Activated T-helper 1 cell treated with anti-CD3 and anti-CD28 coated beads, Interleukin-12 subunit alpha, Interleukin-12 subunit beta, Interleukin-2, Interleukin-4 antibody, amounts not matched to agents 30 ng/mL and 10 ng/mL and 1 ng/mL, durations not matched to agents 14 hours and 24 hours and 36 hours (primary cell): Measurements from ENCODE around the gene OCA2. TPM values are rescaled to one million over a fixed set of nuclear protein-coding genes. Genes with fewer than 3 reads are reported as not detected.

Experiments
- DNase-seq: peaks from one replicate; pipeline ENCODE4 v3.0.0; 2021; ENCODE audit warnings: low spot score
- H3K27ac Mint-ChIP-seq: one replicate; pipeline ENCODE4 v1.8.0; 2021; ENCODE audit warnings: mild to moderate bottlenecking, mixed read lengths
- H3K27me3 Mint-ChIP-seq: one replicate; pipeline ENCODE4 v1.8.0; 2022; ENCODE audit warnings: mild to moderate bottlenecking, moderate library complexity, mixed read lengths; ENCODE audit not compliant: insufficient read depth
- H3K36me3 Mint-ChIP-seq: one replicate; pipeline ENCODE4 v1.8.0; 2021; ENCODE audit warnings: low read depth, mixed read lengths
- H3K4me1 Mint-ChIP-seq: one replicate; pipeline ENCODE4 v1.8.0; 2021; ENCODE audit warnings: low read depth, mixed read lengths
- H3K4me3 Mint-ChIP-seq: one replicate; pipeline ENCODE4 v1.8.0; 2021; ENCODE audit warnings: mild to moderate bottlenecking, moderate library complexity, mixed read lengths
- H3K9me3 Mint-ChIP-seq: one replicate; pipeline ENCODE4 v1.8.0; 2021; ENCODE audit warnings: mixed read lengths
- intact Hi-C: fragments of 100-400 bp; cut with micrococcal nuclease; formaldehyde crosslinking; loops from one replicate; pipeline ENCODE4 v1.15.1; 2024
- total RNA-seq: library from RNA; stranded (reverse); gene quantifications from 2 replicates; pipeline ENCODE4 v1.2.3, GENCODE V29; 2022

OCA2 gene
- total RNA-seq, 1 donor from 2014 or later, result not detected

DNA sequence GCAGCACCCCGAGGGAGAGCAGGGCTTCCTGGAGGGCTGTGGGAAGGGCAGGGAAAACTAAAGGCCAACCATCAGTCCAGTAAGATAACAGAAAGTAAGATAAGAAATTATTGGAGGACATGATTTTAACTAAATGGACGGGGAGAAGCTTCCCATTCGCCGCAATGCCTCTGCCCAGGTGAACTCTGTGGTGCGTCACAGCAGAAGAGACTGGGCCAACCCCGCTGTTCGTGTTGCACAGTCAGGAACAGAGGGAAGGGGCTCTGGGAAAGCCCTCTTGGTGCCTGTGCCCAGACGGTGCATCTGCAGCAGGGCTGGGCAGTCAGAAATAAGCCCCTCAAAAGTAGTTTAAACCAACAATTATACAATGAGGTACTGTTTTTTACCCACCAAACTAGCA is 284.1 kb downstream of the OCA2 start:
- Mint-ChIP-seq H3K27me3 (no peaks in the 10 kb centered on the region), H3K9me3 (peaks cover 12% of the 10 kb centered on the region), H3K27ac (no peak overlapping the region), H3K4me1 (no peaks in the 10 kb centered on the region), H3K36me3 (no peaks in the 10 kb centered on the region), H3K4me3 (no peak overlapping the region)
- DNase-seq, result no peak
- intact Hi-C loops, result no loop called here

DNA sequence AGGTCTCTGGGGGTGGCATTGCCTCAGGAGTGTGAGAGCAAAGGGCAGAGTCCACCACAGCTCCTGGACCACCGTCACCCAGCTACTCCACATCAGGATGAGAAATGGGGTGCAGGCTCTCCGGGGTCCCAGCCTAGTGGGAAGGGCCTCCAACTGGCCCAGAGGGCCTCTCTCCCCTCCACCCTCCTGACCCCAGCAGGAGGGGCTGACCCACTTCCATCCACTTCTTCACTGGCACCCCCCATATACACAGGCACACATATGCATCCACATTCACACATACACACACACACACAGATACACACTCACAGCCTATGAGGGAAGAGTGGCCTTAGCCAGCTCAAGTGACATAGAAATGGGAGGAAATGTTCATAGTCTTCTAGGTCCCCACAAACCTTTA is 286.0 kb downstream of the OCA2 start:
- no peak for DNase-seq
- Mint-ChIP-seq H3K36me3 (no peaks in the 10 kb centered on the region), H3K4me1 (no peaks in the 10 kb centered on the region), H3K27me3 (no peaks in the 10 kb centered on the region), H3K9me3 (peaks cover 9% of the 10 kb centered on the region), H3K27ac (no peak overlapping the region), H3K4me3 (no peak overlapping the region)
- intact Hi-C loops, result no loop called here

GRCh38 chr15:27808182-27808581 is 290.9 kb downstream of the OCA2 start:
- Mint-ChIP-seq H3K4me1 (no peaks in the 10 kb centered on the region), H3K36me3 (no peaks in the 10 kb centered on the region), H3K4me3 (no peak overlapping the region), H3K9me3 (peaks cover 16% of the 10 kb centered on the region), H3K27ac (no peak overlapping the region), H3K27me3 (no peaks in the 10 kb centered on the region)
- DNase-seq, result no peak
- intact Hi-C loops, result no loop called here

- Mint-ChIP-seq H3K27ac (no peak overlapping the region), H3K9me3 (peaks cover 16% of the 10 kb centered on the region), H3K36me3 (no peaks in the 10 kb centered on the region), H3K27me3 (no peaks in the 10 kb centered on the region), H3K4me3 (no peak overlapping the region), H3K4me1 (no peaks in the 10 kb centered on the region)
- no peak for DNase-seq
- intact Hi-C loops, result no loop called here
Observed at GRCh38 chr15:27807335-27807734, 291.8 kb downstream of the OCA2 start.

GRCh38 chr15:27806396-27806795 is 292.7 kb downstream of the OCA2 start:
- Mint-ChIP-seq H3K4me1 (no peaks in the 10 kb centered on the region), H3K9me3 (peaks cover 16% of the 10 kb centered on the region), H3K4me3 (no peak overlapping the region), H3K27me3 (no peaks in the 10 kb centered on the region), H3K36me3 (no peaks in the 10 kb centered on the region), H3K27ac (no peak overlapping the region)
- no peak for DNase-seq
- intact Hi-C loops, result no loop called here

DNA sequence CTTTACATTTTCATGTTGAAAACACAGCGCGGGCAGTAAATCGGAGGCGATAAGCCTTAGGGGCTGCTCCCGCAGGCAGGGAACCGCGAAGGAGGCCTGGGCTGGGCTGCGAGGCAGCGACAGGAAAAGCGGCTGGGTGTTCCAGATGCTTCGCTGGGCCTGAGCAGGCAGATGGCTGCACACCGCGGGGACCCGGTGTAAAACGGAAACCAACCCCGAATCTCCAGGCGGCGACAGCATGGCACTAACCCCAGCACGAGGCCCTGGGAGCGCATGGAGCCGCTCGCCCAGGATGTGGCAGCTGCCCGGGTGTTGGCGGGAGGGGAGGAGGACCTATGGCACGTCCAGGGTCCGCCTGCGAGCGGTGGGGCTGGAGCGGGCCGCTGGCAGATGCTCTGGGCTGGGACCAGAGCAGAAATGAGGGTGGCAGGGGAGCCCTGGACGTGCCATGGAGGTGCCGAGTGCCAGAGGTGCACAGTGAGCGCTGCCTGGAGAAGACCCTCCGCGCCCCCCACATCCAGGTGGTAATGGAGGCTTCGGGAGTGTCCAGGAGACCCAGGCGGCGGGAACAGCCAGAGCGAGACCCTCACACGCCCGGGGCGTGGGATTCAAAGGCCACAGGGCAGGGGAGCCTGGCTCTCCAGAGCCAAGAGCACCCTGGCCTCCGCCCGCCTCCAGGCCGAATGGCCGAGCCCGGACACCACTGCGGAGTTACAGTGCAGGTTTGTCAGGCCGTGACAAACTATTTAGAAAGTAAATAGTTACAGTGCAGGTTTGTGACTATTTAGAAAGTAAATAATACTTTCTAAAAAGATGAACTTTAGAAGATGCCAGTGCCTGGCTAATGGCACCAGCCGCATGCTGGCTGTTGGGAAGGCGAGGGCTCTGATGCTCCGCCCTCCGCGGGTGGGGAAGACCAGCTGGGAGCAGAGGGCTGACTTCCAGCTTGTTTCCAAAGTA is 293.6 kb downstream of the OCA2 start:
- no peak overlapping the region for H3K27ac Mint-ChIP-seq
- no peaks in the 10 kb centered on the region for H3K27me3 Mint-ChIP-seq
- no peaks in the 10 kb centered on the region for H3K4me1 Mint-ChIP-seq
- no peak for DNase-seq
- intact Hi-C loops, result no loop called here
- H3K4me3 Mint-ChIP-seq, result no peak overlapping the region
- H3K36me3 Mint-ChIP-seq, result no peaks in the 10 kb centered on the region
- H3K9me3 Mint-ChIP-seq, result peaks cover 16% of the 10 kb centered on the region

- no peak overlapping the region for H3K4me3 Mint-ChIP-seq
Observed at GRCh38 chr15:27804569-27805260, 294.4 kb downstream of the OCA2 start.

GRCh38 chr15:27798807-27799206 is 300.3 kb downstream of the OCA2 start:
- Mint-ChIP-seq H3K9me3 (peaks cover 9% of the 10 kb centered on the region), H3K4me3 (no peak overlapping the region), H3K36me3 (no peaks in the 10 kb centered on the region), H3K27me3 (no peaks in the 10 kb centered on the region), H3K4me1 (no peaks in the 10 kb centered on the region), H3K27ac (no peak overlapping the region)
- intact Hi-C loops, result no loop called here
- no peak for DNase-seq

More at GRCh38 chr15:27804569-27805260, 294.4 kb downstream of the OCA2 start:
- no peak for DNase-seq
- intact Hi-C loops, result no loop called here
- H3K27me3 Mint-ChIP-seq, result no peaks in the 10 kb centered on the region
- peaks cover 16% of the 10 kb centered on the region for H3K9me3 Mint-ChIP-seq
- no peak overlapping the region for H3K27ac Mint-ChIP-seq
- H3K36me3 Mint-ChIP-seq, result no peaks in the 10 kb centered on the region
- H3K4me1 Mint-ChIP-seq, result no peaks in the 10 kb centered on the region

DNA sequence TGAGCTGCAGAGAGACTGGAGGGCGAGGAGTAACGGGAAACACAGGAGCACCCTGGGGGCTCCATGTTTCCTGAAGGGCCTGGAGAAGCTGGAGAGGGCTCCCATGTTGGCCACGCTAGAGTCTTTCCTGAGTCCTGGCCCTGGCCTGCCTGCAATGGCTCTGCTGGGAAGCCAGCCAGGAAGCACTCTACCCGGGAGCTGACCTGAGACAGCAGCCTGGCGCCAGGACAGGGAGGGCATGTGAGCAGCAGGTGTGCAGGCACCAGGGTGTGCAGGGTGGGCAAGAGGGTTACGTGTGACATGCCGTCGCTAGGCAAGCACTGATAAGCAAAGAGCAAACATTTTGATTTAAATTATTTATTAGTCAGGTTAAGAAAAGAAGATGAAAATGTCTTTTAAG is 301.4 kb downstream of the OCA2 start:
- Mint-ChIP-seq H3K27ac (no peak overlapping the region), H3K27me3 (no peaks in the 10 kb centered on the region), H3K4me1 (no peaks in the 10 kb centered on the region), H3K9me3 (peaks cover 5% of the 10 kb centered on the region), H3K36me3 (no peaks in the 10 kb centered on the region), H3K4me3 (no peak overlapping the region)
- no peak for DNase-seq
- intact Hi-C loops, result no loop called here

GRCh38 chr15:27796405-27797320 is 302.5 kb downstream of the OCA2 start:
- intact Hi-C loops, result no loop called here
- Mint-ChIP-seq H3K27me3 (no peaks in the 10 kb centered on the region), H3K9me3 (peaks cover 14% of the 10 kb centered on the region)

GRCh38 chr15:27792756-27793264 is 306.3 kb downstream of the OCA2 start:
- Mint-ChIP-seq H3K27ac (no peak overlapping the region), H3K4me3 (no peak overlapping the region), H3K4me1 (no peaks in the 10 kb centered on the region), H3K36me3 (no peaks in the 10 kb centered on the region), H3K9me3 (peaks cover 10% of the 10 kb centered on the region), H3K27me3 (no peaks in the 10 kb centered on the region)
- intact Hi-C loops, result no loop called here
- no peak for DNase-seq

More at GRCh38 chr15:27796405-27797320, 302.5 kb downstream of the OCA2 start:
- H3K36me3 Mint-ChIP-seq, result no peaks in the 10 kb centered on the region
- H3K27ac Mint-ChIP-seq, result no peak overlapping the region
- H3K4me3 Mint-ChIP-seq, result no peak overlapping the region
- DNase-seq, result no peak
- H3K4me1 Mint-ChIP-seq, result no peaks in the 10 kb centered on the region

DNA sequence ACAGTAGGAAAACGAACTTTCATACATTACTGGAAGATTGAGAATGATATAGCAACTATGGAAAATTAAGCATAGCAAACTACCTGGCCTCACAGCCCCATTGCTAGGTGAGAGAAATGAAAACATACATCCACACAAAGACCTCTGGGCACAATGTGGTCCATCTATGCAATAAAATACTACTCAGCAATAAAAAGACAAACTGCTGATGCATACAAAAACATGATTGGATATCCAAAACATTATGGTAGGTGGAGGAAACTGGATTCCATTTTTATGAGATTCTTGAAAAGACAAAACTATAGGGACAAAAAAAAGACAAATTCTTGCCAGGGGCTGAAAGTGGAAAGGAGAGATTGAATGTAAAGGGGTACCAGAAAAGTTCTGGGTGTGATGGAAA is 308.8 kb downstream of the OCA2 start:
- Mint-ChIP-seq H3K27me3 (no peaks in the 10 kb centered on the region), H3K9me3 (peaks cover 8% of the 10 kb centered on the region)

More for the DNA sequence above, 308.8 kb downstream of the OCA2 start:
- H3K36me3 Mint-ChIP-seq, result no peaks in the 10 kb centered on the region
- no peak overlapping the region for H3K27ac Mint-ChIP-seq
- no peak overlapping the region for H3K4me3 Mint-ChIP-seq
- H3K4me1 Mint-ChIP-seq, result no peaks in the 10 kb centered on the region
- intact Hi-C loops, result no loop called here
- no peak for DNase-seq
